ENCODE data around the gene FAM118A. TPM values are rescaled to one million over a fixed set of nuclear protein-coding genes. Genes with fewer than 3 reads are reported as not detected.
"Not testable (repeated sequence)": the region's sequence is repeated elsewhere in the genome, so short reads cannot be mapped to it uniquely, and the experiment has no call there.

Gene FAM118A
- total RNA-seq, 1 donor: 21.7 TPM

DNA sequence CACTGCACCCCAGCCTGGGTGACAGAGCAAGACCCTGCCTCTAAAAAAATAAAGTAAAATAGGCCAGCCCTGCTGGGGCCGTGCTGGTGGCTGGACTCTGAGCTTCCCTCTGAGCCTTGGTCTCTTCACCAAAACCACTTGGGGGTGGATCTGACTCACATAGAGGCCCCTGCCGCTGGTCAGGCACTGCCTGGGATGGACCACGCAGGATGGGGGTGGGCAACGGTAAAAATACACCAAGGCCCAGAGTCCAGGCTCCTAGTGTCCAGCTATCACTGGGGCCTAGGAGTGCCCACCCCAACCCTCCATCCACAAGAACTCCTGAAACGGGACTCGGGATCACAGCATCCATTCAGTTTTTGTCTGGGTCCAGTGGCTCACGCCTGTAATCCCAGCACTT, 37.2 kb upstream of the FAM118A start:
- TF ChIP-seq, protein P1, sequence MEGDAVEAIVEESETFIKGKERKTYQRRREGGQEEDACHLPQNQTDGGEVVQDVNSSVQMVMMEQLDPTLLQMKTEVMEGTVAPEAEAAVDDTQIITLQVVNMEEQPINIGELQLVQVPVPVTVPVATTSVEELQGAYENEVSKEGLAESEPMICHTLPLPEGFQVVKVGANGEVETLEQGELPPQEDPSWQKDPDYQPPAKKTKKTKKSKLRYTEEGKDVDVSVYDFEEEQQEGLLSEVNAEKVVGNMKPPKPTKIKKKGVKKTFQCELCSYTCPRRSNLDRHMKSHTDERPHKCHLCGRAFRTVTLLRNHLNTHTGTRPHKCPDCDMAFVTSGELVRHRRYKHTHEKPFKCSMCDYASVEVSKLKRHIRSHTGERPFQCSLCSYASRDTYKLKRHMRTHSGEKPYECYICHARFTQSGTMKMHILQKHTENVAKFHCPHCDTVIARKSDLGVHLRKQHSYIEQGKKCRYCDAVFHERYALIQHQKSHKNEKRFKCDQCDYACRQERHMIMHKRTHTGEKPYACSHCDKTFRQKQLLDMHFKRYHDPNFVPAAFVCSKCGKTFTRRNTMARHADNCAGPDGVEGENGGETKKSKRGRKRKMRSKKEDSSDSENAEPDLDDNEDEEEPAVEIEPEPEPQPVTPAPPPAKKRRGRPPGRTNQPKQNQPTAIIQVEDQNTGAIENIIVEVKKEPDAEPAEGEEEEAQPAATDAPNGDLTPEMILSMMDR (IDR thresholded peaks at IDR 0.05; ENCODE audit: extremely low read depth, low read depth, low read length): no peak
- H3K4me3 ChIP-seq (ENCODE audit: insufficient read depth, low read length): no peak overlapping the region
- H3K27ac ChIP-seq (ENCODE audit: low read depth, low read length): no peak overlapping the region
- no peaks in the 10 kb centered on the region for H3K9me3 ChIP-seq (ENCODE audit: low read depth, low read length)
- DNase-seq (ENCODE audit: insufficient read length, low spot score, missing footprints): no peak
- H3K4me1 ChIP-seq (ENCODE audit: insufficient read depth, low read length): peaks cover 4% of the 10 kb centered on the region
- no peak overlapping the region for H2AFZ ChIP-seq (ENCODE audit: low read length)
- peaks cover 27% of the 10 kb centered on the region for H3K27me3 ChIP-seq (ENCODE audit: insufficient read depth, low read length)
- H3K79me2 ChIP-seq (ENCODE audit: insufficient read depth, low read length): no peaks in the 10 kb centered on the region
- no peaks in the 10 kb centered on the region for H3K36me3 ChIP-seq (ENCODE audit: insufficient read depth, low read length)
- no peaks in the 10 kb centered on the region for H4K20me1 ChIP-seq (ENCODE audit: insufficient read depth, low read length)
- no peak overlapping the region for H3K4me2 ChIP-seq (ENCODE audit: insufficient read depth, low read length)

DNA sequence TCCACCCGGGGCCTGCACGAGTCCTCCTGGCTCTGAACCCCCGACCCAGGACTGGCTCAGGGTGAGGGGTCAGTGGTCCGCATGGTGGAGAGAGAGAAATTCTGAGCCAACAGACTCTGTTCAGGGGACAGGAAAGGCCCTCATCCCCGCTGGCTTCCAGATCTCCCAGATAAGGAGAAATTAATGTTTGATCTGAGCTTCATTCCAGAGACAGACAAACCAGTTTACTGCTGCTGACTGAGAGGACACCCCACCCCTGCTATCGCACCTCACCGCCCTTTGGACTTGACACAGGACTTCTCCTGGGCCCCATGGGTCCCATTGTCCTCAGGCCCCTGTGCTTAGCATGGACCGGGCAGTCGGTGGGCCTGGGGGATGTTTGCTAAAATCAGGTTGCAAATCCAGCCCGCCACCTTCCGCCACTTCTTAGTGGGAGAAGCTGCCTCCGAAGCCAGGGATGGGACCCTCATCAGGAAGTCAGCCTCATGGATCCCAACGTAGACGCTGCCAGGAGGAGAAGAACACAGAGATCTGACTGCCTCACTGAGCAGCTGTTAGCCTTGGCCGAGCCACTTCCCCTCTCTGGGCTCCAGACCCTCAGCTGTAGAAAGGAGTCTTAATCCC, 36.2 kb upstream of the FAM118A start:
- Histone ChIP-seq H3K79me2 (ENCODE audit: insufficient read depth, low read length) (no peaks in the 10 kb centered on the region), H3K27me3 (ENCODE audit: insufficient read depth, low read length) (peaks cover 27% of the 10 kb centered on the region), H2AFZ (ENCODE audit: low read length) (no peak overlapping the region), H3K36me3 (ENCODE audit: insufficient read depth, low read length) (no peaks in the 10 kb centered on the region), H4K20me1 (ENCODE audit: insufficient read depth, low read length) (no peaks in the 10 kb centered on the region), H3K27ac (ENCODE audit: low read depth, low read length) (no peak overlapping the region), H3K4me2 (ENCODE audit: insufficient read depth, low read length) (no peak overlapping the region), H3K4me3 (ENCODE audit: insufficient read depth, low read length) (no peak overlapping the region), H3K4me1 (ENCODE audit: insufficient read depth, low read length) (peaks cover 4% of the 10 kb centered on the region), H3K9me3 (ENCODE audit: low read depth, low read length) (no peaks in the 10 kb centered on the region)
- TF ChIP-seq, protein P1 (IDR thresholded peaks at IDR 0.05; ENCODE audit: extremely low read depth, low read depth, low read length): no peak
- DNase-seq (ENCODE audit: insufficient read length, low spot score, missing footprints): no peak

DNA sequence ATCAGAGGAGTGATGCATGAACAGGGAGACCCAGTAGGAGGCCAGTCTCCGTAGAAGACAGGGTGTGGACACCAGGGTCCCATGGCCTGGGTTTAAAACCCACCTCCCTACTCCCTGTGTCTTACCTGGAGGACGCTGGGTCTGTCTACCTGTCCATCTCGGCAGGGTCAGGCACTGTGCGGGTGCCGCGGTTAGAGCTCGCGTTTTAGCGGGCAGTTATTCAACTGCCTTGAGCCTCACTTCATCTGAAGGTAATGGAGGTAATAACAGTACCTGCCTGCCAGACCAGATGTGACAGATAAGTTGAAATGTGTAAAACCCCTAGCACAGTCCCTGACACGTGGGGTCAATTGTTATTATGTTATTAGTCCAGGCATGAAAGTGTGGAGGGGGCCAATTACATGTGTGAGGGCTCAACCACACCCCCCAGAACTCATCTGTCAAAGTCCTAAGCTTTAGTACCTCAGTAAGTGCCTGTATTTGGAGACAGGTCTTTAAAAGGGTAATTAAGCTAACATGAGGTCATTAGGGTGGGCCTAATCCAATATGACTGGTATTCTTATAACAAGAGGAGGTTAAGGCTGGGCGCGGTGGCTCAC, 33.1 kb upstream of the FAM118A start:
- DNase-seq (ENCODE audit: insufficient read length, low spot score, missing footprints): no peak
- no peaks in the 10 kb centered on the region for H4K20me1 ChIP-seq (ENCODE audit: insufficient read depth, low read length)
- H3K79me2 ChIP-seq (ENCODE audit: insufficient read depth, low read length): no peaks in the 10 kb centered on the region
- TF ChIP-seq, protein P1 (IDR thresholded peaks at IDR 0.05; ENCODE audit: extremely low read depth, low read depth, low read length): no peak
- H3K27ac ChIP-seq (ENCODE audit: low read depth, low read length): no peak overlapping the region
- peaks cover 9% of the 10 kb centered on the region for H3K27me3 ChIP-seq (ENCODE audit: insufficient read depth, low read length)
- no peak overlapping the region for H3K4me3 ChIP-seq (ENCODE audit: insufficient read depth, low read length)
- no peak overlapping the region for H3K4me2 ChIP-seq (ENCODE audit: insufficient read depth, low read length)
- no peaks in the 10 kb centered on the region for H3K36me3 ChIP-seq (ENCODE audit: insufficient read depth, low read length)
- no peaks in the 10 kb centered on the region for H3K9me3 ChIP-seq (ENCODE audit: low read depth, low read length)
- H2AFZ ChIP-seq (ENCODE audit: low read length): no peak overlapping the region
- H3K4me1 ChIP-seq (ENCODE audit: insufficient read depth, low read length): peaks cover 4% of the 10 kb centered on the region

DNA sequence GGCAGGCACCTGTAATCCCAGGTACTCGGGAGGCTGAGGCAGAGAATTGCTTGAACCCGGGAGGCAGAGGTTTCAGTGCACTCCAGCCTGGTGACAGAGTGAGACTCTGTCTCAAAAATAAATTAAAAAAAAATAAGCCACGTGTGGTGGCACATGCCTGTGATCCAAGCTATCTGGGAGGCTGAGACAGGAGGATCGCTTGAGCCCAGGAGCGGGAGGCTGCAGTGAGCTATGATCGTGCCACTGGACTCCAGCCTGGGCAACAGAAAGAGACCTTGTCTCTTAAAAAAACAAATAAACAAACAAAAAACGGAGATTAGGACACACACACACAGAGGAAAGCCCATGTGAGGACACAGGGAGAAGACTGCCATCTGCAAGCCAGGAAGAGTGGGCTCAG, 32.0 kb upstream of the FAM118A start:
- H3K79me2 ChIP-seq (ENCODE audit: insufficient read depth, low read length); H2AFZ ChIP-seq (ENCODE audit: low read length); H3K27ac ChIP-seq (ENCODE audit: low read depth, low read length); H3K4me3 ChIP-seq (ENCODE audit: insufficient read depth, low read length); DNase-seq (ENCODE audit: insufficient read length, low spot score, missing footprints); H3K9me3 ChIP-seq (ENCODE audit: low read depth, low read length); H3K36me3 ChIP-seq (ENCODE audit: insufficient read depth, low read length); H3K4me1 ChIP-seq (ENCODE audit: insufficient read depth, low read length); H3K27me3 ChIP-seq (ENCODE audit: insufficient read depth, low read length); H3K4me2 ChIP-seq (ENCODE audit: insufficient read depth, low read length); H4K20me1 ChIP-seq (ENCODE audit: insufficient read depth, low read length): not testable (repeated sequence)
